ENCODE measurements around the gene IFITM1.
"Not testable (repeated sequence)": the region's sequence is repeated elsewhere in the genome, so short reads cannot be mapped to it uniquely, and the experiment has no call there.

IFITM1 gene

GRCh38 chr11:313787-314553 lies at the start of gene IFITM1:
Gene IFITM1, plus strand, starts transcription at chr11:314040. Its CDS starts 131 bp downstream, at chr11:314171.
- no peak for DNase-seq (ENCODE audit: low read depth in 1 of 2, low spot score in 1 of 2)

DNA sequence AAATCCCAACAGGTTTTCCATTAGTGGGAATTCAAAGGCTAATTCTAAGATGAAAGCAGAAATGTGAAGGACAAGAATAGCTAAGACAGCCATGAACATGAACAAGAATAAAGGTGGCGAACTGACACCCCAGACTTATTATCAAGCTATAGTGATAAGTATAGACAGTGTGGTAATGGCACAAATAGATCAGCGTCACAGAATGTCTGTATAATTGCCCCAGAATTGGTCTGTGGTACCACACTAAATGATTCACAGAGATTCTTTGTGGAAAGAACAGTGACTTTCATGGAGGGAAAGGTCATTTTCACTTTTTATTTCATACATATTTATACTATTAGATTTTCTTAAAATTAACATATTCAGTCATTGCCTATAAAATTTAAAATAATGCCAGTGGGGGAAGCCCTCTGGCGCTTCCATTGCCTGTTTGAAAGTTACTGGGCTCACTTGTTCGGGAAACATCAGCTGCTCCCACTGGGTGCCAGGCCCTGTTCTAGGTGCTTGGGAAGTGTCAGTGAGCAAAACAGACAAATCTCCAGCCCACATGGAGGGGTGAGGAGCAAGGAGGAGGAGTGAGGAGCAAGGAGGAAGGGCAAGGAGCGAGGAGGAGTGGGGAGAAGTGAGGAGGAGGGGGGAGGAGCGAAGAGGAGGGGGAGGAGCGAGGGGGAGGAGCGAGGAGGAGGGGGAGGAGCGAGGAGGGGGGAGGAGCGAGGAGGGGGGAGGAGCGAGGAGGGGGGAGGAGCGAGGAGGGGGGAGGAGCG lies 47.0 kb upstream of the IFITM1 start:
- no peak for DNase-seq (ENCODE audit: low read depth in 1 of 2, low spot score in 1 of 2)

DNA sequence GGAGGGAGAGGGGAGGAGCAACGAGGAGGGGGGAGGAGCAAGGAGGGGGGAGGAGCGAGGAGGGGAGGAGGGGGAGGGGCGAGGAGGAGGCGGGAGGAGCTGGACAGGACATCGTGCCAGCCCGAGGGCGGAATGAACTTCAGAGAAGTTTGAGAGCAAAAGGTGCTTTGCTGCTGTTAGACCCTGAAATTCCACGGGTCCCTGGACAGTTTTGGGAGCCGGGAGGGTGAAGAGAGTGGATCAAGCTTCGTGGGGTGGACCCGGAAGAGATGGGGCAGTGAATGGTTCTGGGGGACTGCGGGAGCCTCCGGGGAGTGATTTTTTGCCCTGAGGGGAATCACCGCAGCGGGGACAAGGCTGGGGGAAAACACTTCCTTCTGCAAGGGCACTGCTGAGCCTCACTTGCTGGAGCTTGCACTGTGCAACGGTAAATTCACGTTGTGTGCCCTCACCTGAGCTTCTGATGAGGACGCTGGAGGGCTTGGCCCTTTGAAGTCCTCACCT lies 46.3 kb upstream of the IFITM1 start:
- DNase-seq (ENCODE audit: low read depth in 1 of 2, low spot score in 1 of 2): no peak

DNA sequence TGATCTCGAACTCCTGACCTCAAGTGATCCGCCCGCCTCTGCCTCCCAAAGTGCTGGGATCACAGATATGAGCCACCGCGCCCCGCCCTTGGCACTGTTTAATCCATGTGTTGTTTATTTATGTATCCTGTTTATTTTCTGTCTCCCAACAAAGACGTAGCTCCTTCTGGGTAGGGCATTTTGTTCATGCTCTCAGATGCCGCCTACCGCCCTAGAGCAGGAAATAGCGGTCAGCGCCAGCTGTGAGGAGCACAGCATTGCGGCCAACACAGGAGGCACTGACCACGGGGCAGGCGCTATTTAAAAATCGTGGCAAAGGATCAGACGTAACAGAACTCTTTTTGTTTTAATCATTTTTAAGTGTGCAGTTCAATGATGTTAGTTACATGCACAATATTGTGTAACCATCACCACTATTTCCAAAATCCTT lies 45.1 kb upstream of the IFITM1 start:
- DNase-seq (ENCODE audit: low read depth in 1 of 2, low spot score in 1 of 2): not testable (repeated sequence)

DNA sequence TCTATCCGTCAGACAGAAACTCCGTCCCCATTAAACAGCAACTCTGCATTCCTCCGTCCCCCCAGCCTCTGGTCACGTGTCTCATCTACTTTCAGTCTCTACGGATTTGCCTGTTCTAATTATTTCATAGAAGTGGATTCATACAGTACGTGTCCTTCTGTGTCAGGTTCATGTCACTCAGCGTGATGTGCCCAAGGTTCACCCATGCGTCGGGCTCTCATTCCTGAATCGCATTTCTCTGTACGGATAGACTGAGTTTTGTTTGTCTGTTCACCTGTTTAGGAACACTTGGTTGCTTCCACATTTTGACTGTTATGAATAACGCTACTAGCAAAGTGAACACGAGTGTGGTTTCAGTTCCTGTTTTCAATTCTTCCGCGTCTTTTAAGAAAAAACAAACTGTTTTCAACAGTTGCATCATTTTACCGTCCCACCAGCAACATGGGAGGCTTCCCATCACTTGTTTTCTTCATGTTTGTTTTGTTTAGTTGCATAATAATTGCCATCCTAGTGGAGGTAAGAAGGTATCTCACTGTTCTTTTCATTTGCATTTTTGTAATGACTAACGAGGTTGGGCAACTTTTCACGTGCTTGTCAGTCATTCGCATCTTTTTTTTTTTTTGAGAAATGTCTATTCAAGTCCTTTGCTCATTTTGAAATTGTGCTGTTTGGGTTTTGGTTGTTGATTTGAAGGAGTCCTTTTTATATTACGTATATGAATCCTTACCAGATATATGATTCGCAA lies 44.5 kb upstream of the IFITM1 start:
- no peak for DNase-seq (ENCODE audit: low read depth in 1 of 2, low spot score in 1 of 2)

GRCh38 chr11:270451-271318 lies 43.2 kb upstream of the IFITM1 start:
- DNase-seq (ENCODE audit: low read depth in 1 of 2, low spot score in 1 of 2): no peak

DNA sequence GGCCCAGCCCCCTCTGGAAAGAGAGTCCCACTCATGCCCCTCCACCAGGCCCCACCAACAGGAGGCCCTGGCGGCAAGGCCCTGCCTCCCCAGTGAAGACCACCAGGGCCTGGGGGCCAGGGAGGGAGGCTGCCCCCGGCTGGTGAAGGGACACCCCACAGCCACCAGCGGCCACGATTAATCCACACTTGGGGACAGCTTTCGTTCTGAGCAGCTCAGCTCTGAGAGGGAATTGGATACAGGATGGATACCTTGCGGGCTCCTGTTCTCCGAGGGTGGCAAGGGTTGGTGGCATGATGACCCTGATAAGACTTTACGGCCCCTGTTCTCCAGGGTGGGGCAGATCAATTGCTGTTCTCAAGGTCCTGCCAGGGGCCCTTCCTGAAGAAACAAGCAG lies 42.5 kb upstream of the IFITM1 start:
- DNase-seq (ENCODE audit: low read depth in 1 of 2, low spot score in 1 of 2): no peak

DNA sequence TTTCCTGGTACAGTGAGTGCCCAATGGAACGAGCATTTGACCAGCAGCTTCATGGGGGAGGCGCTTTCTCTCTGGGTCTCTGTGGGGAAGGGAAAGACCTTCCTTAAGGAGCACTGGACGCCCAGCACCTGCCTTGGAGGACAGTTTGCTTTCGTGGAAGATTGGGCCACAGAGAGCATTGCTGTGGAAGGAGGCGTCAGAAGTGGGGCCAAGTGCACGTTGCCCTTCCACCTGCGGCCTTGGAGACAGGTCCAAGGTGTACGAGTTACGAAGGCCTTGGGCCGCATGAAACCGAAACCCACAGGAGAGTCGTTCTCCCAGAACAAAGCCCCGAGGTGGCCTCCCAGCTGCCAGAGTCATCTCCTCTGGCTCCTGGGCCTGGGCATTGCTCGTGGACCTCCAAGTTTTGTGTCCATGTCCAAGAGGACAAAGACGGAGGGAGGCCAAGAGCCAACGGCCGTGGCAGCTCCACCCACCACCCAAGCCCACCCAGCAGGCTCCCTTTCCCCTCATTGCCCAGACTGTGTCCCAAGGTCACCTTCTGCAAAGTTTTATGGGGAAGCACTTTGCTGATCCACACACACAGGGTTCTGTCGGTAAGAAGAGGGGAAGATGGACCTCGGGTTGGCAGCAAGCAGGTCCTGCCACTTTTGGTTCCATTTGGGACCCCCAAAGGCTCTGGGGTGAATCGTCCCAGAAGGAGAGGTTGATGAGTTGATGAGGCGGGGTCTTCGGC lies 41.5 kb upstream of the IFITM1 start:
- DNase-seq (ENCODE audit: low read depth in 1 of 2, low spot score in 1 of 2): no peak

DNA sequence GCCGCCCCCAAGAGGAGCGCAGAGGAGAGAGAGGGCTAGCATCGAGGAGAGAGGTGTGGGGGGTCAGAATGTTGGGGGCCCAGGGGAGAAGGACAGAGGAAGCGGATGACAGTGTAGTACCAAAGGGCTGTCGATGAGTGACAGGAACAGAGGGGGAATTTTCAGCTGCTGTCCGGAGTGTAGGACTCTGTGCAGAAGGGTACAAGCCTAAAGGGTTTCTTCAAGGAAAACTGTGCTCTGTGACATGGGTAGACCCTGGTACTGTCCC lies 41.0 kb upstream of the IFITM1 start:
- no peak for DNase-seq (ENCODE audit: low read depth in 1 of 2, low spot score in 1 of 2)

DNA sequence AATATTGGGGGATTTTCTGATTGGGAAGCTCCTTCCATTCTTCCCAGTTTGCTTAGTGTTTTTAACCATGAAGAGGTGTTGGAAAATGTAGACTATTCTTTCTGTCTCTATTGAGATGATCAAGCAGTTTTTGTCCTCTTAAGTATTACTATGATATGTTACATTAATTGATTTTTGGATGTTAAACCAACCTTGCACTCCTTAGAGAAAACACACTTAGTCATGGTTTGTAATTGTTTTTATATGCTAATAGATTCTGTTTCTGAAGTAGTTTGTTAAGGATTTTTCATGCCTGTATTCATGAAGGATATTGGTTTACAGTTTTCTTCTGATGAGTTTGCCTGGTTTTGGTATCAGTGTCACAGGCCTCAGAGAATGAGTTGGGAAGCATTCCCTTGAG lies 37.6 kb upstream of the IFITM1 start:
- no peak for DNase-seq (ENCODE audit: low read depth in 1 of 2, low spot score in 1 of 2)

GRCh38 chr11:278001-278951 lies 35.6 kb upstream of the IFITM1 start, which contains the start of gene NLRP6:
Gene NLRP6, plus strand, starts transcription at chr11:278407. Its CDS starts 163 bp downstream, at chr11:278570.
- no peak for DNase-seq (ENCODE audit: low read depth in 1 of 2, low spot score in 1 of 2)

DNA sequence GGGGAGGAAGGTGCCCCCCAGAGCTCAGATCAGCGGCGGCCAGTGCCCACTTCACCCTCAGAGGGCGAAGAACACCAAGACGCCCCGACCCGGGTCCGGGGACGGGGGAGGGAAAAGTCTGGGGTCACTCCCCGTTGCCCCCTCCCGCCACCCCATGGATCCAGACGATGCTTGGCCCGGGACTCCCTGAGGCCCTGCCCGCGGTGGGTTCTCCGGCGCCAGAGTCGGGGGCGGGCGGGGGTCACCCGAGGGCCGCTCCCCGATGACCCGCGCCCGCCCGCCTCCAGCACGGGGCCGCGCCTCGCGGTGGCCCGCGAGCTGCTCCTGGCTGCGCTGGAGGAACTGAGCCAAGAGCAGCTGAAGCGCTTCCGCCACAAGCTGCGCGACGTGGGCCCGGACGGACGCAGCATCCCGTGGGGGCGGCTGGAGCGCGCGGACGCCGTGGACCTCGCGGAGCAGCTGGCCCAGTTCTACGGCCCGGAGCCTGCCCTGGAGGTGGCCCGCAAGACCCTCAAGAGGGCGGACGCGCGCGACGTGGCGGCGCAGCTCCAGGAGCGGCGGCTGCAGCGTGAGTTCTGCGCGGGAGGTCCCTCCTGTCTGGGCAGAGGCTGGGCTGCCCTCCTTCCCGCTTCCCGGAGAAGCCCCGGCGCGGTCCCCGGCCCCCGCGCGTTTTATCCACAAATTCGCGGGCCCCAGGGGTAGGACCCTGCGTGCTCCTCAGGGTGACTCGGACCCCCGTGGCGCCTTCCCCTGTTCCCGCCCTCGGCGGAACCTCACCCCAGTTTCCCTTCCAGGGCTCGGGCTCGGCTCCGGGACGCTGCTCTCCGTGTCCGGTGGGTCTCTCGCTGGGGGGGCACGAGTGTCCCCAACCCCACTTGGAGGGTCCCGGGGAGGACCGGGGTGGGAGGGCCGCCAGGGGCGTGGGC lies 34.5 kb upstream of the IFITM1 start:
- DNase-seq (ENCODE audit: low read depth in 1 of 2, low spot score in 1 of 2): no peak

- no peak for DNase-seq (ENCODE audit: low read depth in 1 of 2, low spot score in 1 of 2)
Measured at GRCh38 chr11:279966-280705, 33.7 kb upstream of the IFITM1 start.

GRCh38 chr11:280706-281485 lies 32.9 kb upstream of the IFITM1 start:
- no peak for DNase-seq (ENCODE audit: low read depth in 1 of 2, low spot score in 1 of 2)

DNA sequence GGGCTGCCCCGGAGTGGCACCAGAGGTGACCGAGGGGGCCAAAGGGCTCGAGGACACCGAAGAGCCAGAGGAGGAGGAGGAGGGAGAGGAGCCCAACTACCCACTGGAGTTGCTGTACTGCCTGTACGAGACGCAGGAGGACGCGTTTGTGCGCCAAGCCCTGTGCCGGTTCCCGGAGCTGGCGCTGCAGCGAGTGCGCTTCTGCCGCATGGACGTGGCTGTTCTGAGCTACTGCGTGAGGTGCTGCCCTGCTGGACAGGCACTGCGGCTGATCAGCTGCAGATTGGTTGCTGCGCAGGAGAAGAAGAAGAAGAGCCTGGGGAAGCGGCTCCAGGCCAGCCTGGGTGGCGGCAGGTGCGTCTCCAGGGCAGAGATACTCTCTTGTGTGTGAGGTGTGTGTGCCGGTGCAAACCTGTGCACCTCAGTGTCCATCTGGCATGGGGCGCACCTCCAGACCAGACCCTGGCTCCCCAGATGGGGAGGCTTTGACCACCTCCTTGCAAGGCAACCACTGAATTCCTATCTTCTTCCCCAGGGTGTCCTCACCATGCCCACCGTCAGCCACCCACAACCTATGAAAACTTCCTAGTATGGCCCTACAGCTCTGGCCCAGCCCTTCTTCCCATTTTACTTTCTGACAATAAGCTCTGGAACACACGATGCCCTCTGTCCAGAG lies 32.2 kb upstream of the IFITM1 start:
- DNase-seq (ENCODE audit: low read depth in 1 of 2, low spot score in 1 of 2): no peak

DNA sequence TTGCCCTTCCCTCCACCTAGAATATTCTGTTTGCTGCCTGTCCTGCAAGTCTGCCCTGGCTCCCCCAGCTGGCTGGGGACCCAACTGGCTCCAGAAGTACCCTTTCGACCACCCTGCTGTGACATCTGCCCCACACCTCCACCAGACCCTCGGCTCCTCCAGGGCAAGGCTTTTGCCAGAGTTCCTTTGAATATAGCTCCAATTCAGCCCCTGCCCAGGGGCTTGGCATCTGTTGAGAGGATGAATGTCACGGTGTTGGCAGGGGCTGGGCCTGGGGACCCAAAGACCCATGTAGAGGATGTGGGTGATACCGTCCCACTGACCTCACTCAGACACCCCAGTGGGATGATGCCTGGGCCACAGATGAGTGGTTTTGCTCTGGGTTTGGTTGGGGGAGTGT lies 31.7 kb upstream of the IFITM1 start:
- DNase-seq (ENCODE audit: low read depth in 1 of 2, low spot score in 1 of 2): no peak

Measured in activated CD4-positive, alpha-beta T cell treated with anti-CD3 and anti-CD28 coated beads, Interleukin-2, amount 50 U/mL, for 24 hours (primary cell).